Sciatic nerve (tissue), 2 donors: ENCODE measurements around the gene DAZL. TPM values are rescaled to one million over a fixed set of nuclear protein-coding genes. Genes with fewer than 3 reads are reported as not detected.
A peak's percentile ranks its signal among the peaks of the same experiment; 100 is the strongest.
"Not testable (repeated sequence)": the region's sequence is repeated elsewhere in the genome, so short reads cannot be mapped to it uniquely, and the experiment has no call there.

Source experiments
- ATAC-seq: fragments of 200-7000 bp; cut with Tn5 transposase; one replicate; pipeline ENCODE4 v1.9.1; 2020; ENCODE audit warnings: mild to moderate bottlenecking, moderate library complexity
- DNase-seq: peaks from one replicate; pipeline ENCODE4 v3.0.0-alpha.2; 2020; ENCODE audit warnings: low spot score
- intact Hi-C: fragments of 100-400 bp; cut with DNase I; formaldehyde crosslinking; loops from one replicate; pipeline ENCODE4 v1.14.2; 2022
- total RNA-seq: library from RNA; stranded (reverse); fragmentation: NEBNext Ultra II Directional; extraction: Animal tissue kit (Norgen Biotek cat#: 25700); gene quantifications from one replicate; pipeline ENCODE4 v1.2.1, GENCODE V29; 2021
- donor health status: DM: no; HTN: no; CAD: no.
- donor health status: DM: no; HTN: no; CAD: no.

Gene DAZL, protein sequence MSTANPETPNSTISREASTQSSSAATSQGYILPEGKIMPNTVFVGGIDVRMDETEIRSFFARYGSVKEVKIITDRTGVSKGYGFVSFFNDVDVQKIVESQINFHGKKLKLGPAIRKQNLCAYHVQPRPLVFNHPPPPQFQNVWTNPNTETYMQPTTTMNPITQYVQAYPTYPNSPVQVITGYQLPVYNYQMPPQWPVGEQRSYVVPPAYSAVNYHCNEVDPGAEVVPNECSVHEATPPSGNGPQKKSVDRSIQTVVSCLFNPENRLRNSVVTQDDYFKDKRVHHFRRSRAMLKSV
- not detected for total RNA-seq

DNA sequence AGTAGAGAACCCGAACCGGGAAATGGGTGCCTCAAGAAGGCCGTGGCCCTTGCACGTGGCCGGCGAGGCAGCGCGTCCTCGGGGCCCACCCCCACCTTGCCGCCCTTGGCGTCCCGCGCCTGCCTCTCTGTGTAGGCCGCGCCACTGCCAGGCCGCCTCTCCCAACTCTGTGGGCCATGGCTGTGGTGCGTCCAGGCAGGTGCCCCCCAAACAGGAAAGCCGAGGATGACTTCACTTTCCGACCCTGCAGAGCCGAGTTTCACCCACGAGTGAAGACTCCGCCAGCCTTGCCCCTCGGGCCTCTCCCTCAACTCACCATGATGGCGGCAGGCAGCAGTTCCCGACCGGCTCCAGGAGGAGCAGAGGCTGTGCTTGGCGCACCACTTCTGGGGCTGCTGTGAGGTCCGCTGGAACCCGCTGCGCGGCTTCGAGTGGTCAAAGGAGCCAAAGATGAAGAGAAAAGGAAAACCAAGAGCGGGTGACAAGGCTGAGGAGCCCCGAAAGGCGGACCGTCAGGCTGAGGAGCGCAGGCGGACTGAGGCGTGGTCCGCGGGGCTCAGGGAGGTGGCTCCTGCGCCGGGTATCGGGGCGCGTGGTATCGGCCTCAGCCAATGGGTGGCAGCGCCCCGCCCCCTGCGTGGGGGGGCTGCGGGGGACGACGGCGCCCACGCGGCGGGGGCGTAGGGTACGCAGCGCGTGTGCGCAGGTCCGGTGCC is at the start of gene DAZL:
DAZL (minus strand) TSS at position 537 of the 716 bp plus-strand sequence; CDS start at position 319, 218 bp downstream.
- DNase-seq: no peak
- intact Hi-C loops: no loop called here
- ATAC-seq: no peak

GRCh38 chr3:16654976-16655375 is 49.8 kb upstream of the DAZL start:
- DNase-seq (no peak), ATAC-seq (no peak)
- intact Hi-C loops: no loop called here

DNA sequence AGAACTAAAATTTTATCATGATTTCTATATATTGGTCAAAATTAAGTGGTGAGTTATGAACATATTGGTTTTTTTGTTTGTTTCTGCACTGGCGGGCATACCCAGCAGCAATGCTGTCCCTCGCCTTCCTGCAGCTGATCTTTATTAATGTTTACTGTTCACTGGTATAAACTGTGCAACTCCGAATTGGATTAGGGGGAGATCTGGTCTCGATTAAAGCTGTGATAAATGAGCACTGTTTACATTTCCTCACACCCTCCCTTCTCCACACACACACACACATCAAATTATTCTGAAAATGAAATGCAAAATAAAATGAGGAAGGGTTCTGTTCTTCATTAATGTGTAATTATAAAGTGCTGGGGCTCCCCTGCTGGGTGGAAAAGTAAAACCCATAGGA is 48.5 kb upstream of the DAZL start:
- DNase-seq: no peak
- ATAC-seq: no peak
- intact Hi-C loops: no loop called here

- no peak for DNase-seq
- intact Hi-C loops: no loop called here
- ATAC-seq: peak; percentile 76
Observed at GRCh38 chr3:16647668-16648067, 42.4 kb upstream of the DAZL start.

GRCh38 chr3:16639806-16640205 is 34.6 kb upstream of the DAZL start:
- intact Hi-C loops: no loop called here
- ATAC-seq (no peak), DNase-seq (no peak)

DNA sequence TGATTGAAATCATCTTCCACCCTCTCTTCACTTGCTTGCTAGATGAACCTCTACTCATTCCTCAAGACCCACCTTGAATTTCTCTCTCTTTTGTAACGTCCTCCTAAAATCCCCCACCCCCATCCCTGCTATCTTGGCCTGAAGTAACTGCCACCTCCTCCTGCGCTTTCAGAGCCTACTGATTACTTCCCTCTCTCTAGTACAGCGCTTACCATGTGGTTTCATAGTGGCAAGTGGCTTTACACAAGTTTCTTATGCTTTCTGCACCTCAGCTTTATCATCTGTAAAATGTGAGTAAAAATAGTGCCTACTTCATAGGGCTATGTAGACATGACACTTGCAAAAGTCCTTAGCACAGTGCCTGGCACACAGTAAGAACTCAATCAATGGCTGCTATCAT is 28.7 kb upstream of the DAZL start:
- ATAC-seq: no peak
- intact Hi-C loops: no loop called here
- DNase-seq: no peak

DNA sequence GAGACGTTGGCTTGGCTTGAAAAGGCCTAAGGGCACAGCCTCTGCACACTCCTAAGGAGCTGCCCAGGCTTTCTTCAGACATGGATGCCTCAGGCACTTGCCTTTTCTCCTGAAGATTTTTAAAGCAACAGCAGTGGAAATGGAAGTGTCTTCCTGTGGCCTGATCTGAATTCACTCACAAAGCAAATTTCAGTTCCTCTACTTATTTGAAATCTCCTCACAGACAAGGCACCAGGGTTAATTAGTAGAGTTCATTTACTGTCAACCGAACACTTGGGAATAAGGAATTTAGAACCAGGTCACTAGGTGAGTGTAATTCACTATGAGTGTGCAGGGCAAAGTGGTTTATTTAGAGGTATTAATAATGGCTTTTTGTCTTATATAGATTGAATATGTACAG is 27.2 kb upstream of the DAZL start:
- DNase-seq: no peak

GRCh38 chr3:16618721-16619120 is 13.5 kb upstream of the DAZL start:
- intact Hi-C loops: no loop called here
- no peak for ATAC-seq
- no peak for DNase-seq

More for the DNA sequence above, 27.2 kb upstream of the DAZL start:
- intact Hi-C loops: no loop called here
- no peak for ATAC-seq

GRCh38 chr3:16617155-16617554 is 11.9 kb upstream of the DAZL start:
- intact Hi-C loops, DNase-seq, ATAC-seq: not testable (repeated sequence)

DNA sequence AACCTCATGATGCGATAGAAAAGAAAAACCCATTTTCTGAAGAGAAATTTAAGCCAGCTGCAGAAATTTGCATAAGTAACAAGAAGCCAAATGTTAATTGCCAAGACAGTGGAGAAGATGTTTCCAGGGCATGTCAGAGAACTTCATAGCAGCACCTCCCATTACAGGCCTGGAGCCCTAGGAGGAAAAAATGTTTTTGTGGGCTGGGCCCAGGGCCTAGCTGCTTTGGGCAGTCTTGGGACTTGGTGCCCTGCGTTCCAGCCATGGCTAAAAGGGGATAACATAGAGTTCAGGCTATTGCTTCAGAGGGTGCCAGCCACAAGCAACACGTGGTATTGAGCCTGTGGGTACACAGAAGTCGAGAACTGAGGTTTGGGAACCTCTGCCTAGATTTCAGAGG is 10.9 kb upstream of the DAZL start:
- DNase-seq: no peak
- no peak for ATAC-seq
- intact Hi-C loops: no loop called here

DNA sequence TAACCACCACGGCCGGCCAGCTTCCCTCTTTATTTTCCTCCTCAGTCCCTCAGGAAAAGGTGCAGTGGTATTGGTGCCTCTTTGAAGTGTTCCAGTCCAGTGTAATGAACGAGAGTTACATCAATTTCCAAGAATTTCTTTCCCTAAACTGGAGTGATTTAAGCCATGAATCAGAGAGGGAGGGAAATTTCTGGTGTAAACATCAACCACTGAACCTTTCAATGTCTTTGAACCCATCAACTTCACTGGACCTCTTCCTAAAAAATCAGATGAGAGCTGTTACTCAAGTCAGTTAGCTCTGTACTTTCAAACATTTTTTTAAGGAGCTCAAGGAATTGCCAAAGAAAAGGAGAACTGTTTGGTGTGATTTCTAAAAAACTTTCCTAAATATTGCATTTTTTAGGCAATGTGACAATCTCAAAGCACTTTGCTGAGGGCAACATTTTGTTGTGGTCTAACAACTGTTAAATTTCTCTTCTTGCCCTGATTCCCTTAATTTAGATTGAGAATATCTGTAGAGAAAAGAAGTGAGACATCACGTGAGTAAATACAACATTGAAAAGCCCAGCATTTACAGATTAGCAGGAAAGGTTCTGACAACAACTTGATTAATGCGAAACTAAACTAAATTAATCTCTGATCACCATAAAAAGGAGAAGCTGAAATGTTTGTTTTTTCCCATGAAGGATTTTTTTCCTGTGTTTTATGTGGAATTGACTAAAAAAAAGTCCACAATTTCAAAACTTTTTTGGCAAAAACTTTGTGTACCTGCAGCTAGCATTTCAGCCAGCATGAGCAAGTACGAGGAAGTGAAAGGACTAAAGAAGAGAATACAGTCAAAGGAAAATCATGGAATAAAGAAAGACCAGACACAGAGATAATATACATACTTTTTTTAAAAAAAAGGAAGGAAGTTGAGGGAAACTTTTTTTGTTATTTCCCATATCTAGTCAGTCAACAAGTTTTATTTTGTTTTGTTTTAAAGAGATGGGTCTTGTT is 9.1 kb upstream of the DAZL start:
- ATAC-seq: no peak
- intact Hi-C loops: no loop called here

GRCh38 chr3:16609927-16610580 is 4.8 kb upstream of the DAZL start:
- DNase-seq (no peak), ATAC-seq (no peak)
- intact Hi-C loops: no loop called here

More for the DNA sequence above, 9.1 kb upstream of the DAZL start:
- DNase-seq: no peak

DNA sequence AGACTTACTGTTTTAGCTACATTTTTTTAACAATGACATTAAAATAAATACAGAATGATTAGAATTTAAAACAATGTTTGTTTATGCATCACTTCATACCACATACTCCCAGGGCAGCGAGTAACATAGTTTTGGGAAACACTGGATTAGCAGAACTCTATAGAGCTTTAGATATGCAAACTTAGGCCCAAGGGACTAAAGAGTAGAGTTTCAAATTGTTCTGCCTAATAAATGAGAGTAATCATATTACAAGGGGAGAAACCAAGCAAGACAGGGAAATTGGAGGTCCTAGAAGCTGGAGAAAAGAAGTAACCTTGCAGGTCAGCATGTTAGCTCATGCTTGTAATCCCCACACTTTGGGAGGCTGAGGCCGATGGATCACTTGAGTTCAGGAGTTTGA is 3.6 kb upstream of the DAZL start:
- intact Hi-C loops: no loop called here
- no peak for ATAC-seq
- DNase-seq: no peak

- intact Hi-C loops: no loop called here
Observed at GRCh38 chr3:16607718-16608117, 2.5 kb upstream of the DAZL start.

GRCh38 chr3:16606398-16606797 is 1.2 kb upstream of the DAZL start:
- DNase-seq (no peak), ATAC-seq (no peak)
- intact Hi-C loops: no loop called here

More at GRCh38 chr3:16607718-16608117, 2.5 kb upstream of the DAZL start:
- DNase-seq (no peak), ATAC-seq (no peak)

DNA sequence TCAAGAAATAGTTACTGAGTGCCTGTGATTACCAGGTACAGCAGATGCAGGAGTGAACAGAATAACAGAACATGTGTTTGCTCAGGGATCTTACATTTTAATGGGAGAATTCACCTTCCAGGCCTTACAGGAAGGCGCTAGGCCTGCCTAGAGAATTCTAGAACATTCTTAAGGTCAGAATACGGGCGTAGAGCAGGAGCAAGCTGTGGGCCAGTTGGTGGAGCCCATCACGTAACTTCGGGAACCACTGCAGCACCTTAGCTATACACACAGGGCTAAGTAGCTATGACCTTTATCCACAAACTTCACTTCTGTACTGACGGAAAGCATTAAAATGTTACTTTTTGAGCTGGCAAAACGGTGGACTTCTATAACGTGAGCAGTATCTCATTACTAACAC is 743 bp upstream of the DAZL start:
- ATAC-seq (no peak), DNase-seq (no peak)
- intact Hi-C loops: no loop called here

- intact Hi-C loops: no loop called here
- ATAC-seq (no peak), DNase-seq (no peak)
Observed at GRCh38 chr3:16604433-16604832, 790 bp downstream of the DAZL start.

DNA sequence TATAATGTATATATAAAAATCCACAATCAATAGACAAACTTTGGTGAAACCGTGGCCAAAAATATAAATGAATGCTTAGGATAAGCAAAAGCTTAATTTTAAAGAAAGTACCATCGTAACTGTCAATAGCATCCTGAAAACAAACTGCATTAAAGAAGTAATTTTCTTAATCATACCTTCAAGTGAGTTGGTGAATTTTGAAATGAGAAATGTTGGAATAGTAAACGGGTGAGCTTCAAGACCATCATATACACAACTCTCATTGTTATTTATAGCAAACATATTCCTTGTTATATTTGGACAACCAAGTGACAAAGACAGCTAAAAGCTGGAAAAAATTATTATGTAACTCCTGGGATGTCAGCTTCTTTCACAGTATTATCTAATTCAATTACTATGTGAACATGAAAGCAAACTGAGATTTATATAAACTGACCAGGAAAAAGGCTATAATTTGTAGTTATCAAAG is 3.7 kb downstream of the DAZL start:
- intact Hi-C loops: no loop called here
- DNase-seq: no peak
- ATAC-seq: peak; percentile 17
